HG03045 (cell line): ENCODE measurements around the gene MCC.

Experiments
- ATAC-seq: cut with Tn5 transposase; IDR thresholded peaks from one replicate; pipeline ENCODE4 v1.9.1; 2021; ENCODE audit warnings: mild to moderate bottlenecking, moderate library complexity; ENCODE audit not compliant: unreplicated experiment

Gene MCC

GRCh38 chr5:113064806-113065205 lies 423.4 kb downstream of the MCC start:
- ATAC-seq, result no peak

GRCh38 chr5:113063927-113064326 lies 424.3 kb downstream of the MCC start:
- no peak for ATAC-seq

- ATAC-seq, result no peak
Observed at GRCh38 chr5:113062869-113063508, 425.3 kb downstream of the MCC start.

GRCh38 chr5:113061846-113062780 lies 426.1 kb downstream of the MCC start:
- no peak for ATAC-seq

GRCh38 chr5:113060408-113061025 lies 427.7 kb downstream of the MCC start:
- no peak for ATAC-seq

- no peak for ATAC-seq
Observed at GRCh38 chr5:113059232-113060040, 428.8 kb downstream of the MCC start.

- no peak for ATAC-seq
Observed at GRCh38 chr5:113058706-113059226, 429.5 kb downstream of the MCC start.

- no peak for ATAC-seq
Observed at GRCh38 chr5:113058269-113058668, 430.0 kb downstream of the MCC start.

GRCh38 chr5:113057557-113057984 lies 430.7 kb downstream of the MCC start:
- ATAC-seq, result no peak

GRCh38 chr5:113056988-113057387 lies 431.3 kb downstream of the MCC start:
- ATAC-seq, result no peak

GRCh38 chr5:113054899-113055298 lies 433.4 kb downstream of the MCC start:
- no peak for ATAC-seq

GRCh38 chr5:113053511-113053995 lies 434.7 kb downstream of the MCC start:
- no peak for ATAC-seq

GRCh38 chr5:113052041-113052795 lies 436.0 kb downstream of the MCC start:
- ATAC-seq, result no peak

- ATAC-seq, result no peak
Observed at GRCh38 chr5:113050721-113051382, 437.4 kb downstream of the MCC start.

GRCh38 chr5:113048931-113049330 lies 439.3 kb downstream of the MCC start:
- no peak for ATAC-seq

GRCh38 chr5:113047733-113048652 lies 440.3 kb downstream of the MCC start:
- ATAC-seq, result peak; percentile 84

- no peak for ATAC-seq
Observed at GRCh38 chr5:113047234-113047633, 441.0 kb downstream of the MCC start.
